Stimulated activated memory B cell treated with anti-CD40 and anti-IgM and Interleukin-4, amounts not matched to agents 10 μg/mL and 1 μg/mL and 100 μg/mL, for 72 hours (primary cell): ENCODE measurements around the gene RFWD3.

Experiments
- ATAC-seq: fragments of 150-1000 bp; cut with Tn5 transposase; 2 replicates; pipeline ENCODE4 v1.10.0; 2021
- H3K27ac Mint-ChIP-seq: one replicate; pipeline ENCODE4 v1.8.0; 2022; ENCODE audit warnings: mild to moderate bottlenecking, mixed read lengths
- H3K27me3 Mint-ChIP-seq: one replicate; pipeline ENCODE4 v1.8.0; 2022; ENCODE audit warnings: mixed read lengths
- H3K36me3 Mint-ChIP-seq: one replicate; pipeline ENCODE4 v1.8.0; 2022; ENCODE audit warnings: mixed read lengths
- H3K4me1 Mint-ChIP-seq: one replicate; pipeline ENCODE4 v1.8.0; 2022; ENCODE audit warnings: mixed read lengths
- H3K4me3 Mint-ChIP-seq: one replicate; pipeline ENCODE4 v1.8.0; 2022; ENCODE audit warnings: mild to moderate bottlenecking, moderate library complexity, mixed read lengths
- H3K9me3 Mint-ChIP-seq: one replicate; pipeline ENCODE4 v1.8.0; 2022; ENCODE audit warnings: mixed read lengths

RFWD3 gene

GRCh38 chr16:74650966-74651567 is 15.6 kb downstream of the RFWD3 start:
- no peak for ATAC-seq
- no peaks in the 10 kb centered on the region for H3K27me3 Mint-ChIP-seq
- H3K36me3 Mint-ChIP-seq = peaks cover 49% of the 10 kb centered on the region
- H3K9me3 Mint-ChIP-seq = no peaks in the 10 kb centered on the region
- peaks cover 38% of the 10 kb centered on the region for H3K4me1 Mint-ChIP-seq
- H3K4me3 Mint-ChIP-seq = no peak overlapping the region
- H3K27ac Mint-ChIP-seq = no peak overlapping the region

DNA sequence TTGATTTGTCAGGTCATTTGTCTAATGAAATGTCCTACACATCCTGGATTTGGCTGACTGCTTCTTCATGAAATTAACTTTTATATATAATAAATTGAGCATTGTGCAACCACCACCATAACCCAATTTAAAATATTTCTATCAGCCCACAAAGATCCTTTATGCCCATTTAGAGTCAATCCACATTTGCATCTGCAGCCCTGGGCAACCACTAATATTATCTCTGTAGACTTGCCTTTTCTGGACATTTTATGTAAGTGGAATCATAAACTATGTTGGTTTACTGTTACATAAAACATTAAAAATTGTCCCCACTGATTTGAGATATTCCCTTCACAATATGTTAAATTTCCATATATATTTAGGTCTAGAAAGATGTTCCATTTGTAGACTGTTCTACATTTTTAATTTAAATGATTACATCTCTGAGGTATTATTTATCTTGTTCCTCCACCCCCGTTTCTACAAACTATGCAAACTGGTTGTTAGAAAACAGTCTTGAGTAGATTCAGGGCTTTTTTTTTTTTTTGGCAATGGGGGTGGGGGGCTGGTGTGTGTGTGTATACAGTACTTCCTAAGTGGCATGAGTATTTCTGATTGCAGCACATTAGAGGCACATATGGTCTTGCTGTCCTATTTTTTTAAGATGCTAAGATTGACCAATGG is 16.7 kb downstream of the RFWD3 start:
- Mint-ChIP-seq H3K27ac (no peak overlapping the region), H3K9me3 (no peaks in the 10 kb centered on the region), H3K36me3 (peaks cover 49% of the 10 kb centered on the region), H3K27me3 (no peaks in the 10 kb centered on the region), H3K4me3 (no peak overlapping the region), H3K4me1 (peaks cover 29% of the 10 kb centered on the region)
- no peak for ATAC-seq

DNA sequence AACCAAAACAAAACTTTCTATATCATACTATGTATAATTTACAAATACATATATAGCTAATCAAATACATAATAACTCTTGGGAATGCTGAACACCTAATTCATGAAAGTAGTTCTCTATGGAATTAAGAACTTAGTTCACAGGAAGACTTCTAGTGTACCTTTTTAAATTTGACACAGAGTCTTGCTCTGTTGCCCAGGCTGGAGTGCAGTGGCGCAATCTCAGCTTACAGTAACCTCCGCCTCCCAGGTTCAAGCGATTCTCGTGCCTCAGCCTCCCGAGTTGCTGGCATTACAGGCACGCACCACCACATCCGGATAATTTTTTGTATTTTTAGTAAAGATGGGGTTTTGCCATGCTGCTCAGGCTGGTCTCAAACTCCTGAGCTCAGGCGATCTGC is 24.7 kb downstream of the RFWD3 start:
- Mint-ChIP-seq H3K4me3 (no peak overlapping the region), H3K27me3 (no peaks in the 10 kb centered on the region), H3K36me3 (peaks cover 37% of the 10 kb centered on the region), H3K27ac (no peak overlapping the region), H3K4me1 (no peaks in the 10 kb centered on the region), H3K9me3 (no peaks in the 10 kb centered on the region)
- no peak for ATAC-seq

GRCh38 chr16:74637742-74638453 is 28.8 kb downstream of the RFWD3 start:
- H3K4me1 Mint-ChIP-seq = no peaks in the 10 kb centered on the region
- H3K27me3 Mint-ChIP-seq = no peaks in the 10 kb centered on the region
- H3K4me3 Mint-ChIP-seq = no peak overlapping the region
- no peaks in the 10 kb centered on the region for H3K9me3 Mint-ChIP-seq
- ATAC-seq = no peak
- H3K27ac Mint-ChIP-seq = no peak overlapping the region
- peaks cover 26% of the 10 kb centered on the region for H3K36me3 Mint-ChIP-seq

DNA sequence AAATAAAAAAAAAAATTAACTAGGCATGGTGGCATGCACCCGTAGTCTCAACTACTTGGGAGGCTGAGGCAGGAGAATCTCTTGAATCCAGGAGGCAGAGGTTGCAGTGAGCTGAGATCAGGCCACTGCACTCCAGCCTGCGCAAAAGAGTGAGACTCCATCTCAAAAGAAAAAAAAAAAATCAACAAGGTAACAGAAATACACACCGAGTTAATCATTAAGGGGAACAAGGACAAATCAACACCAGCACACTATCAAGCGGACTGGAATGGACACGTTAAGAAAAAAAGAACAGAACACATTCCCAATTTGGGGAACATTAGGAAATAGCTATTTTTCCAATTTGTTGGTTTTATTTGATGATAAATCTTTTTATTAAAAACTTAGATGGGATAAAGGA is 31.4 kb downstream of the RFWD3 start:
- ATAC-seq = no peak
- peaks cover 26% of the 10 kb centered on the region for H3K36me3 Mint-ChIP-seq
- H3K27me3 Mint-ChIP-seq = no peaks in the 10 kb centered on the region
- H3K27ac Mint-ChIP-seq = no peak overlapping the region
- H3K4me3 Mint-ChIP-seq = no peak overlapping the region
- no peaks in the 10 kb centered on the region for H3K9me3 Mint-ChIP-seq
- H3K4me1 Mint-ChIP-seq = no peaks in the 10 kb centered on the region

DNA sequence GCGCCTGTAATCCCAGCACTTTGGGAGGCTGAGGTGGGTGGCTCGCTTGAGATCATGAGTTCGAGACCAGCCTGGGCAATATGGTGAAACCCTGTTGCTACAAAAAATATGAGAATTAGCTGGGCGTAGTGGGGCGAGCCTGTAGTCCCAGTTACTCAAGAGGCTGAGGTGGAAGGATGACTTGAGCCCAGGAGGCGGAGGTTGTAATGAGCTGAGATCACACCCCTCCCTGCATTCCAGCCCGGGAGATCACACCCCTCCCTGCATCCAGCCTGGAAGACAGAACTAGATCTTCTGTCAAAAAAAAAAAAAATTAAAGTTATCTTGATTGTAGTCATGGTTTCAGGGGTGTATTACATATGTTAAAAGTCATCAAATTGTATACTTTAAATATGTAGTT is 33.0 kb downstream of the RFWD3 start:
- no peak for ATAC-seq
- H3K36me3 Mint-ChIP-seq = peaks cover 42% of the 10 kb centered on the region
- peaks cover 12% of the 10 kb centered on the region for H3K4me1 Mint-ChIP-seq
- H3K27ac Mint-ChIP-seq = no peak overlapping the region
- no peaks in the 10 kb centered on the region for H3K27me3 Mint-ChIP-seq
- H3K4me3 Mint-ChIP-seq = no peak overlapping the region
- no peaks in the 10 kb centered on the region for H3K9me3 Mint-ChIP-seq

DNA sequence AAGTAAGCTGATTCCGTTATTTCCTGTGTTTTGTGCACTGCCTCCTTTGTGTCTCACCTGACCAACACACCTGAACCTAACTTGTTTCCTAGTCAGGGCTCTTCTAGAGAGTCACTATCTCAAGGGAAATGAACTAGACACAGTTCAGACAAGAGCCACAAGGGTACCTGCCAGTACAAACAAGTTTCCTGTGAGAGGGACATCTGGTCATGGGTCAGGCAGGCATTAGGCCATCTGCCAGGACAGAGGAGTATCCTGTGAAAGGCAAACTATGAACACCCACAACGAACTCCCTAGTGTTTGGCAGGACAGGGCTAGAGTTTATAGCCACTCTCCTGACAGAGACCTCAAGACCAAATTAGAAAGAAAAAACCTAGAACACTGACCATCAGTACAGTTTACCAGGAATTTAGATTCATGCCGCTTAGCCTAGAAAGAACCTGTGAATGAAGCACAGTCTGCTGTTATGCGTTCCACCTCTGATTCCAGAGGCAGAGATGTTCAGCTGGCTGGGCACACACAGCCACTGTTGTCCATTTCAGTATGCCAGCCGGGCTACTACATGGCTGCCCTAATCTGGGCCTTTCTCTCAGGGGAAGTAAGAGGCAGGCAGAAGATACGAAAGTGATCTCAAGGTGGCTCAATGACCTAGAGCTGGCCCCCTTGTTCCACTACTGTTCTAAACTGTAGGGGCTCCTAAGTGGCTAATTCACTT is 39.0 kb downstream of the RFWD3 start:
- H3K36me3 Mint-ChIP-seq = peaks cover 64% of the 10 kb centered on the region
- H3K27ac Mint-ChIP-seq = peak overlapping the region; percentile 67
- no peaks in the 10 kb centered on the region for H3K9me3 Mint-ChIP-seq
- ATAC-seq = peak; percentile 38
- H3K27me3 Mint-ChIP-seq = no peaks in the 10 kb centered on the region
- H3K4me3 Mint-ChIP-seq = no peak overlapping the region
- H3K4me1 Mint-ChIP-seq = peaks cover 35% of the 10 kb centered on the region

- peak; percentile 86 for ATAC-seq
- H3K4me3 Mint-ChIP-seq = peak overlapping the region; percentile 15
- no peaks in the 10 kb centered on the region for H3K9me3 Mint-ChIP-seq
- peak overlapping the region; percentile 67 for H3K27ac Mint-ChIP-seq
- peaks cover 63% of the 10 kb centered on the region for H3K36me3 Mint-ChIP-seq
- no peaks in the 10 kb centered on the region for H3K27me3 Mint-ChIP-seq
- peaks cover 35% of the 10 kb centered on the region for H3K4me1 Mint-ChIP-seq
These were observed 39.8 kb downstream of the RFWD3 start for GRCh38 chr16:74626741-74627416.

DNA sequence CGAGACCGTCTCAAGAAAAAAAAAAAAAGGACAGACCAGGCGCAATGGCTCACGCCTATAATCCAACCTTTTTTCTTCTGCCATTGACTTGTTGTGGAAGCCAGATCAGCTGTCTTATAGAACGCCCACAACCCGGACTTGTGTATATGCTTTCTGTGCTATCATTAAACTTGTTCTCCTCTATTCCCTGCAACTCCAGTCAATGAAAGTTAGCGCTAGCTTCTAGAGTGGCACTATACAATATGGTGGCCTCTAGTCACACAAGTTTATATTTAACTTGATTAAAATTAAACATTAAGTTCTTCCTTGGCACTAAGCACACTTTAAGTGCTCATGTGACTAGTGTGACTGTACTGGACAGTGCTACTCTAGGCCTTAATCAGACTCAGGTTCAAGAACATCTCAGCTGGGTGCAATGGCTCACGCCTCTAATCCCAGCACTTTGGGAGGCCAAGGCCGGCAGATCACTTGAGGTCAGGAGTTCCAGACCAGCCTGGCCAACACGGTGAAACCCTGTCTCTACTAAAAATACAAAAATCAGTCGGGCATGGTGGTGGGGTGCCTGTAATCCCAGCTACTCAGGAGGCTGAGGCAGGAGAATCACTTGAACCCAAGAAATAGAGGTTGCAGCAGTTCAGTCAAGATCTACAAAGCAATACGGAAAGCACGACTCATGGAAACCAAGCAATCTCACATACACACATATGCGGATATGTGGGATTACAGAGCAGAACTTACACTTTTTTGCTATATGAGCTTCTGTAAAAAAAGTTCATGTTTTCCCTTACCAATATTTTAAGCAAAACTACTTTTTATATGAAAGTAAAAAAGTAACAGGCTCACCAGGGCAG is 41.0 kb downstream of the RFWD3 start:
- H3K4me3 Mint-ChIP-seq = no peak overlapping the region
- no peak for ATAC-seq
- peak overlapping the region; percentile 67 for H3K27ac Mint-ChIP-seq
- peaks cover 35% of the 10 kb centered on the region for H3K4me1 Mint-ChIP-seq
- H3K9me3 Mint-ChIP-seq = no peaks in the 10 kb centered on the region
- H3K36me3 Mint-ChIP-seq = peaks cover 71% of the 10 kb centered on the region
- H3K27me3 Mint-ChIP-seq = no peaks in the 10 kb centered on the region

DNA sequence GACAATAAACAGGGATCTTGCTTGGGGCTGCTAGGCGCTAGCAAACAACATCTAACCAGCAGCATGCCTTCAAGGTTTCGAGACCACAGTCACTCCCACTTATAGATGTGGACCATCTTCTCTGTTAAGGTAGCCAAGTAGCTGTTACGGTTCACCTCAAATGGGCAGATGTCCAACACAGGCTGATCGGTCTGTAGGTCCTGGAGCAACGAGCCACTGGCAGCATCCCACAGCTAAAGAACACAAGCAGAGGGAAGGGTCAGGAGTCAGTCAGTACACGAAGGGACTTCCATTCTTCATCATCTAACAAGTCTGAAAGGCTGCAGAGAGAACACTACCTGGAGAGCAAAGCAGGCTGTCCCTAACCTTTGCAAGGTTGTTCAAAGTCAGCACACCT is 42.8 kb downstream of the RFWD3 start:
- Mint-ChIP-seq H3K4me3 (no peak overlapping the region), H3K9me3 (no peaks in the 10 kb centered on the region), H3K36me3 (peaks cover 61% of the 10 kb centered on the region), H3K27me3 (no peaks in the 10 kb centered on the region), H3K27ac (no peak overlapping the region), H3K4me1 (peaks cover 24% of the 10 kb centered on the region)
- ATAC-seq = no peak

DNA sequence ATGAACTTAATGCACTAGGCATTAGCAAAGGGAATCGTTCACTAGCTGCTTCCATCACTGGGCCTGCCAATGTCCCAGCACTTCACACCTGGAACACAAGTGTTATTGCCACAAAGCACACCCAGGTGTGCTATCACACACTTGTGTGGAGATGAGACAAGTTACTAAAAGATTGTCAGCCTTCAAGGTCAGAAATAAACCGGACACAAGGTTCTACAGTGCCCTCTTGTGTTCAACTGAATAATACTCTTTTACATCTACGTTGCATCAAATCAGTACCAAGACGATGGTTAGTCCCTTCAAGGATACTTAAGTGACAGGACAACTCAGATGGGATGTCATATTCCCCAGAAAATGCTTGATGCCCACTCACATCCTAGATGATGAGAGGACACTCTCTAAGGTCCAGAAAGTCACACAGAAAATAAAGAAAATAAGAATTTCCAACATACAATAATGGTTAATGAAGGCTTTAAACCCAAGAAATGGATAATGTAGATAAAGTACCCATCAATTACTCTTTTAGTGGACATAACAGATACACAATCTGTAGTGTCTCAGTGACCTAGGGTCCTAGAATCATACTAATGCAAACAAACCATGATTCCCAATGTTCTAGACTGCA is 43.4 kb downstream of the RFWD3 start:
- H3K27ac Mint-ChIP-seq = peak overlapping the region; percentile 5
- H3K36me3 Mint-ChIP-seq = peaks cover 57% of the 10 kb centered on the region
- H3K27me3 Mint-ChIP-seq = no peaks in the 10 kb centered on the region
- H3K4me1 Mint-ChIP-seq = peaks cover 19% of the 10 kb centered on the region
- no peaks in the 10 kb centered on the region for H3K9me3 Mint-ChIP-seq
- H3K4me3 Mint-ChIP-seq = no peak overlapping the region
- ATAC-seq = no peak

GRCh38 chr16:74622005-74622404 is 44.7 kb downstream of the RFWD3 start:
- no peak overlapping the region for H3K4me3 Mint-ChIP-seq
- peaks cover 51% of the 10 kb centered on the region for H3K36me3 Mint-ChIP-seq
- no peak overlapping the region for H3K27ac Mint-ChIP-seq
- no peaks in the 10 kb centered on the region for H3K9me3 Mint-ChIP-seq
- peaks cover 8% of the 10 kb centered on the region for H3K4me1 Mint-ChIP-seq
- no peaks in the 10 kb centered on the region for H3K27me3 Mint-ChIP-seq
- no peak for ATAC-seq

DNA sequence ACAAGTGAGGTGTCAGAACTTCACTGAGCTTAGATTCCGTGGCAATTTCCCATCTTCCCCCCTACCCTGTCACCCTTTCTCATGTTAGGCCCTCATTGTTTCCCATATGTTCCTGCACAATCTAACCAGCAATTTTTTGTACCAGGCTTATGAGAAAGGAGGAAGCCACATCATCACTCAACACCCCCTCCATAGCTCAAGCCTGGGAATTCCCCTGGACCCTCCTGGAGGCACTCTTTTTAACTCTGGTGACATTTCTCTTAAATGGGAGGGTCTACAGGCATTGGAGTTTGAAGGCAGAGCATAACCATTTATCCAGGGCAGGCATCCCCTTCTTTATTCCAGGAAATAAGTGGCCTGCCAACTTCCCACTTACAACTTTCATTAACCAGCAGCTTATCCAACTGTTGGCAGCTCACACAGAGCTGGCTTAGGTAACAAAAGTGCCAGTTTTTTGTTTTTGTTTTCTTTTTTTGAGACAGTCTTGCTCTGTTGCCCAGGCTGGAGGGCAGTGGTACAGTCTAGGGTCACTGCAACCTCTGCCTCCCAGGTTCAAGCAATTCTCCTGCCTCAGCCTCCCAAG is 49.4 kb downstream of the RFWD3 start:
- no peaks in the 10 kb centered on the region for H3K4me1 Mint-ChIP-seq
- ATAC-seq = no peak
- no peaks in the 10 kb centered on the region for H3K9me3 Mint-ChIP-seq
- H3K27ac Mint-ChIP-seq = no peak overlapping the region
- no peak overlapping the region for H3K4me3 Mint-ChIP-seq
- no peaks in the 10 kb centered on the region for H3K27me3 Mint-ChIP-seq
- peaks cover 32% of the 10 kb centered on the region for H3K36me3 Mint-ChIP-seq

DNA sequence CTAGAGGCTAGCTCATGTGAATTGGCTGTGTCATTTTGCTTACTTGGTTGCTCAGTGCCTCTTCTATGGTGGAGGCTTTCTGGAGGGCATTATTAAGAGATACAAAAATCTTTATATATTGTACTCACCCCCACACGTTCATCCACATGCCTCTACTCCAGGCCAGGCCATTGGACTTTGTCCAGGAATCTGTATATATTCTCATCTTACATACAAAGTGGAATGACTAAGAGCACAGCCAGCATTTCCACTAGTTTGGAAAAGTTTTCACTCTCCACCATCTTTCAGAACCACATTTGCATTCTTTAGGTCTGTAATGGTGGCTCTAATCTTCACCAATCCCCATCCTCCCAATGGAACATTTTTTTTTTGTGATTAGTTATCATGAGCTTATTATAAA is 55.0 kb downstream of the RFWD3 start:
- Mint-ChIP-seq H3K27ac (no peak overlapping the region), H3K9me3 (no peaks in the 10 kb centered on the region), H3K4me1 (peaks cover 11% of the 10 kb centered on the region), H3K4me3 (no peak overlapping the region), H3K36me3 (peaks cover 11% of the 10 kb centered on the region), H3K27me3 (no peaks in the 10 kb centered on the region)
- ATAC-seq = no peak
